Cortex of kidney (tissue), 1 donor: ENCODE measurements around the gene XRCC5.
"Not testable (repeated sequence)": the region's sequence is repeated elsewhere in the genome, so short reads cannot be mapped to it uniquely, and the experiment has no call there.

Experiments
- DNase-seq: peaks from one replicate; lab custom pipeline; 2025; lab: John Stamatoyannopoulos, UW

The XRCC5 gene

GRCh38 chr2:216118474-216118873, 9.3 kb downstream of the XRCC5 start:
- no peak for DNase-seq

DNA sequence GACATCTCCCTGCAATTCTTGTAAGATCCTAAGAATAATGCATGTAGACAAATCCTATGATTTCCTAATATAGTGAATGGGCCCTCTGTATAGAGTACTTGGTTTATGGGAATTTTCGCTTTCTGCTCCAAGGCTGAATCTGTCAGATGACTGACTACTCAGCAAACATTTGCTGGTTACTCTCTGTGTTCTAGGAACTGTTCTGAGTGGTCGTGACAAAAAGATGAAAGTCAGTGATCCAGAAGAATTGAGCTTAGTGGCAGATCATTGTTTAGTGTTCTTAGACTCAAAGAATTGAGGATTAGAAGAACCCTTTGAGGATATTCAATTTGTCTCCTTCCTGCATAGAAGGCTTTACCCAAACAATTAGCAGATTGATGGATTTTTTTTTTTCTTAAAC, 10.0 kb downstream of the XRCC5 start:
- DNase-seq, result no peak

- no peak for DNase-seq
These were observed 10.8 kb downstream of the XRCC5 start for GRCh38 chr2:216119986-216120385.

GRCh38 chr2:216121255-216121654, 12.1 kb downstream of the XRCC5 start:
- DNase-seq, result no peak

GRCh38 chr2:216126943-216127342, 17.8 kb downstream of the XRCC5 start:
- DNase-seq, result no peak

DNA sequence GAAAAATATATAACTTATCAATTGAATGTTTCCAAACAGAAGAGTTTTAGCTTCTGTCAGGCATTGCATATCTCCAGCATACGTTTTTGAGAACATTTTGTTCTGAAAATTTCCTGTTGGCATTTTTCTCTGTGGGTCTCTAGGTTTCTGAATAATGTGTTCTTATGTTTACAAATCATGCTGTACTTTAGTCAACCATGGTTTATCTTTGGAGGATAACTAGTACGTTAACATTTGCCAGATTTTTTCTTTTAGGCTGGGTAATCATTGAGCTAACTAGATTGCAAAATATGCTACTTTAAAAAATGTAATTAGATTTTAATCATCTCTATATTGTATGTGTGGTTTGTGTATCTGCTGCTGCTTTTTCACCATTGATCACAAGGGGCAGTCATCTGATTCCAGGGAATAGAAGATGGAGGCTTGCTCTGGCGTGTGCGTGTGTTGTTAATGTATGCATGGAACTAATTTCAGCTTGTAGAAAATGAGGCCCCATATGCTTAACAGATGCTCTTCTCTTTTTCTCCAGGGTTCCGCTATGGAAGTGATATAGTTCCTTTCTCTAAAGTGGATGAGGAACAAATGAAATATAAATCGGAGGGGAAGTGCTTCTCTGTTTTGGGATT, 21.3 kb downstream of the XRCC5 start:
- DNase-seq, result no peak

GRCh38 chr2:216131175-216131926, 22.2 kb downstream of the XRCC5 start:
- DNase-seq, result no peak

GRCh38 chr2:216132585-216132984, 23.4 kb downstream of the XRCC5 start:
- no peak for DNase-seq

- no peak for DNase-seq
These were observed 24.2 kb downstream of the XRCC5 start for GRCh38 chr2:216133397-216133796.

- no peak for DNase-seq
These were observed 25.9 kb downstream of the XRCC5 start for GRCh38 chr2:216134958-216135541.

DNA sequence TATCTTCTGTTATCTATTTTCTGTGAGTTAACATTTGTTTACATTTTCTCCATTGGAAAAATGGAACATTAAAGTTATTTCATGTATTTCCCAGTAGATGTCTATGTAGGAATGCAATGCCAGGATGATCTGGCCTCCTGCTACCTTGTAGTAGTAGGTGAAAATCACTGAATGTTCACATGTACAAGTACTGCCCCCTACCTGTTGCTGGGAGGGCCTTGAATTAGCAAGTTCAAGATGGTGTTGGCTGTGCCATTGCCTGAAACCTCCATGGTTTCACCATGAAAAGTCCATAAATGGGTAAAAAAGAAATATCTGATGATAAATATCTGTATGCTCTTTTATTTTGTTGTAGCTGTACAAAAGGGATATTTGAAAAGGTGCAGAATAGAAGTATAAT, 30.7 kb downstream of the XRCC5 start:
- no peak for DNase-seq

DNA sequence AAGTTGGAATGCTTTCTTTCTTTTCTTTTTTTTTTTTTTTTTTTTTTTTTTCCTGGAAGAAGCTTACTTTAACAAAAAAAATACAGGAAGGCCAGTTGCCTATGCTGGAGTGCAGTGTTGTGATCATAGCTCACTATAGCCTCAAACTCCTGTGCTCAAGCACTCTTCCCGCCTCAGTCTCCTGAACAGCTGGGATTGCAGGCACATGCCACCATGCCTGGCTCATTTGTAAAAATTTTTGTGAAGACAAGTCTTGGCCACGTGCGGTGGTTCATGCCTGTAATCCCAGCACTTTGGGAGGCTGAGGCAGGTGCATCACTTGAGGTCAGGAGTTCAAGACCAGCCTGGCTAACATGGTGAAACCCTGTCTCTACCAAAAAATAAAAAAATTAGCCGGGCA, 32.4 kb downstream of the XRCC5 start:
- not testable (repeated sequence) for DNase-seq

GRCh38 chr2:216142540-216142939, 33.4 kb downstream of the XRCC5 start:
- no peak for DNase-seq

DNA sequence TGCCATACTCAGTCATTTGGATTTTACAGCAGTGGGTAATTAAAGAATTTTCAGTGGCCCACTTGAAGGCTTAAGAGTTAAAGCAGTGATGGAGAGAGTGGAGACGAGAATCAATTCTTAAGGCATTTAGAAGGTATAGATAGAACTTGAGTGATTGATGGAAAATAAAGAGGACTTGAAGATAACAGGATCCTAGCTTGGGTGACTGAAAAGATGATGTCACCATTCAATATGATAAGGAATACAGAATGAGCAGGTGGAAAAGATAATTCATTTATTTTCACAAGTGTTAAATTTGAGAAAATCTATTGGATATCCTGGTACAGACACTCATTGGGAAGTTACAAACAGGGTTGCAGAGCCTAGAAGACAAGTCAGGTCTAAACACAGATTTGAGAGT, 35.2 kb downstream of the XRCC5 start:
- DNase-seq, result no peak

DNA sequence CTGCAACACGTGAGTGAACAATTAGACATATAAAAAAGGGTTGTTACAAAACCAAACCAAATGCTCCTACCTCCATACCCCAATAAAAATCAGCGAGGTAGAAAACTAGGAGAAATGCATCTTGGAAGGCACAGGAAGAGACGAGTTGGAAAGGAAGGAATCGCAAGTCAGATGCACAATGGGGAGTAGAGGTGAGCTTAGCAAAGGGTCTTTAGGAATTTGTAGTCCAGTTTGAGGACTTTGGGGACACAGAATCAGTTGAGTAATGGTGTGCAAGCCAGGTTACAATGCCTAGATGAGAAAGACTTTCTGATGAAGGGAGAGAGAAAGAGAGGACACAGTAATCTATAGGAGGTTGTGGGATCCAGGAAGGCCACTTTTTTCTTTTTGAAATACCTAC, 35.7 kb downstream of the XRCC5 start:
- no peak for DNase-seq

GRCh38 chr2:216146573-216146972, 37.4 kb downstream of the XRCC5 start:
- DNase-seq, result no peak

DNA sequence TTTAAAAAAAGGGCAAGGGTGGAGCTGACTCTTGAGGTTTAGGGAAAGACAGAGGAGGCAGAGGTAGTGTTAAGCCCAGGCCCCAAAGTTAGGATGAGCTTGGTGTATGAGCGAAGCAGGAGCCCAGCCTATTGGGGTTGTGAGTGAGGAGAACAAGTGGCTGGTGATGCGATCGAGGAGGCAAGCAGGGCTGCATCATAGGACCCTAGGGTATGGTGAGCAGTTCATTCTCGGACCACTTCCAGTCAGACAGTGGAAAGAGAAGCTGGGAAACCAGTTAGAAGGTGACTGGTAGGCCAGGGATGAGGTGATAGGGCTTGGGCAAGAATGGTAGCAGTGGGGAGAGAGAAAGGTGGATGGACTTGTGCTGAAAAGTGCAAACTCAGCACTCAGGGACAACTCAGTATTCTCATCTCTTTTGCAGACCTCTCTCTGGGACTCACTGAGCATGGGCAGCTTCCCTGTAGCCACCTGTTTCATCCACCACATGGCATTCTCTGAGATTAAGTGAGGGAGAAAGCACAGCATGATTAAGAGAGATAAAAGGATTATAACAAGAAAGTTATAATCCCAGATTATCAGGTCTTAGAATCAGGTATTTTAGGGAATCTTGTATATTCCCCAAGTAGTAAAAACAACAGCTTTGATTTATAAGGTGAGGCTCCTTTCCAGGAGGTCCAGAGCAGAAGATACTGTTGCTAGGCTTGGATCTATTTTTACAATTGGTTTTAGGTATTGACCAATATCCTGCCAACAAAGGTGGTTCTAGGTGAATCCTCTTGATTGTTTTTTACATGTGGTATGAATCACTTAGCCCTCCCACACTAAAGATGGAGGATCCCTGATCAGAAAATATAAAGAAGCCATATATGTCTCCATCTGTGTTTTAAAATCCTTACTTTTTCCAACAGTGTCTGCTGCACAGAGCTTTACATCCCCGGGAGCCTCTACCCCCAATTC, 38.3 kb downstream of the XRCC5 start:
- DNase-seq, result no peak

DNA sequence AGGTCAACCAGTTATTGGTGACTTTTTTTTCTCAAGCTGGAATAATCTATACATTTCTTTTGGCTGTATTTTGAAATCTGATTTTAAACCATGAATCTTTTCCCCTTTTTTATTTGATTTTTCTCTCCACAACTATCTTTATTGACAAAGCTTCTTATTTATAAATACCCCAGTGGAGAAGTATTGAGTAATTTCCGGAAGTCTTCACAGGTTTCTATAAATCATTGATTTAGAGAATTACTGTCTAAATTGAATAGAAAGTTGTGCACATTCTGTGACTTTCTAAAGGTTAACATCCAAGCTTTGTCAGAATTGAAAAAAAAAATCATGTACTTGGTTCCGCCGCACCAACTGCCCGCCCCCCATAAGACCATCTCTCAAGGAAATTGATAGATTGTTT, 39.8 kb downstream of the XRCC5 start:
- DNase-seq, result no peak

DNA sequence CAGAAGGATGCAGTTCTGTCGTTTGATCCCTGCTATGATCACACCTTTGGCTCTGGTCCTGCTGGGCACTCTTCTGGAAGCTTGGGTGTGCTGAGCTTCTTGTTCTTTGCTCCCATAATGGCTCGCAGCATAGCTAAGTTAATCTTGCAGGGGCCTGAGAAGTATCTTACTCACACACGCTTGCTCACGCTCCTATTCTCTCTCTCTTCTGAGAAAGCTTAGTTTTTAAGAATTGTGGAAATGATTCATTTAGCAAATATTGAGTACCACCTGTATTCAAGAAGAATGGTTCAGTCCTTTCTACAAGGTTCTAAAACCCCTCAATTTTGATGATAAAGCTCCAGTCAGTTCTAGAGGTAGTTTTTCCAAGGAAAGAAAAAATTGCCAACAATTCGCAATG, 40.6 kb downstream of the XRCC5 start:
- DNase-seq, result no peak

GRCh38 chr2:216151313-216152025, 42.3 kb downstream of the XRCC5 start:
- DNase-seq, result no peak

DNA sequence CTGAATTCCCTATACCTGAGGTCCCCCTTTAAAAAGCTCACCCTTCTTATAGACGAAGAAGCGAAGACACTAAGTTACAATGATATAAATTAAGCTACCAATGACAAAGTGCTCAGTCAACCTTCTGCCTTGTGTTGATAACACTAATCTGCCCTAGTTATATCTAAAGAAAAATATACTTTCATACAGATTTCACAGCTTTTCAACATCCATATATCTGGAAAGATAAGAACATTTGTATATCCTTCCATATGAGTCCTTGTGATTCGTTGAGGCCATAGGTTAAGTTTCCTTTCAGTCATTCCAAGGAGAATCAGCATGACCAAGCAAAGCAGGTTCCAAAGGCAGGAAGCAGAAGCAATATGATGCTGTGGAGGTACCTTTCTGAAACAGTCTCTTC, 46.8 kb downstream of the XRCC5 start:
- no peak for DNase-seq

- DNase-seq, result no peak
These were observed 47.7 kb downstream of the XRCC5 start for GRCh38 chr2:216156822-216157221.
